ENCODE results near the gene CRTC1. TPM values are rescaled to one million over a fixed set of nuclear protein-coding genes. Genes with fewer than 3 reads are reported as not detected.
"Not testable (repeated sequence)": the region's sequence is repeated elsewhere in the genome, so short reads cannot be mapped to it uniquely, and the experiment has no call there.

Gene CRTC1
- total RNA-seq, 1 experiment from 2014 or later = 4.1 TPM

DNA sequence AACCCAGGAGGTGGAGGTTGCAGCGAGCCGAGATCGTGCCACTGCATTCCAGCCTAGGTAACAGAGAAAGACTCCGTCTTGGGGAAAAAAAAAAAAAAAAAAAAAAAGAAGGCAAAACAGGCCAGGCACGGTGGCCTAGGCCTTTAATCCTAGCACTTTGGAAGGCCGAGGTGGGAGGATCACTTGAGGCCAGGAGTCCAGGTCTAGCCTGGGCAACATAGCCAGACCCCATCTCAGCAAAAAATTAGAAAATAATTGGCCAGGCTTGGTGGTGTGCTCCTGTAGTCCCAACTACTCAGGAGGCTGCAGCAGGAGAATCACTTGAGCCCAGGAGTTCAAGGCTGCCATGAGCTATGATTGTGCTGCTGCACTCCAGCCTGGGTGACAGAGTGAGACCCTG, 43.4 kb downstream of the CRTC1 start:
- no peak for DNase-seq (ENCODE audit: low spot score)

DNA sequence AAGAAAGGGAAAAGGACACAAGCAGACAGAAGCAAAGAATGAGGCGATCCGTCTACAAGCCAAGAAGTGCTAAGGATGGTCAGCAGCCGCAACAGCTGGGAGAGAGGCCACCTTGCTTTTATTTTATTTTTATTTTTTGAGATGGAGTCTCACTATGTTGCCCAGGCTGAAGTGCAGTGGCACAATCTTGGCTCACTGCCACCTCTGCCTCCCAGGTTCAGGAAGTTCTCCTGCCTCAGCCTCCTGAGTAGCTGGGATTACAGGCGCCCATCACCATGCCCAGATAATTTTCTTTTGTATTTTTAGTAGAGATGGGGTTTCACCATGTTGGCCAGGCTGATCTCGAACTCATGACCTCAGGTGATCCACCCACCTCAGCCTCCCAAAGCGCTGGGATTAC, 44.1 kb downstream of the CRTC1 start:
- DNase-seq (ENCODE audit: low spot score) = not testable (repeated sequence)

GRCh38 chr19:18729933-18730530, 46.6 kb downstream of the CRTC1 start:
- no peak for DNase-seq (ENCODE audit: low spot score)

- DNase-seq (ENCODE audit: low spot score) = peak; percentile 16
Observed at GRCh38 chr19:18730885-18731513, 47.5 kb downstream of the CRTC1 start.

DNA sequence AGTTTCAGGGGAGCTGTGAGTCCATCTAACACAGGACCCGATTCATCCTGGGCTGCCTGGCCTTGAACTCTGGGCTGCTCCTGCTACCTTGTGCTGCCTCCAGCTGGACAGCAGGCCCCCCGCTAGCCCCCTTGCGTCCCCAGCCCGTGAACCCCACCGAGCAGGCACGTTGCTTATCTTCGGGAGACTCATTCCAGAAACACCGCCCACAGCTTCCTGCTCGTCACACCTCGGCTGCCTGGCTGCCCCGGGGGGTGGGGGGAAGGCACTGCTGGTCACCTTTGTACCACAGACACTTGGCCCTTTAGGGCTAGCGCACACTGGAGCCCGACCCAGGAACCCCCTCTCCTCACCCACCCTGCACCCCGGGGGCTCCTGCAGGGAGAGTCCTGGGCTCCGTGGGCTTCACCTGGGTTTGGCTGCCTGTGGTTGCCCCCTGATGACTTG, 48.1 kb downstream of the CRTC1 start:
- DNase-seq (ENCODE audit: low spot score) = no peak

GRCh38 chr19:18733196-18733647, 49.7 kb downstream of the CRTC1 start:
- no peak for DNase-seq (ENCODE audit: low spot score)

DNA sequence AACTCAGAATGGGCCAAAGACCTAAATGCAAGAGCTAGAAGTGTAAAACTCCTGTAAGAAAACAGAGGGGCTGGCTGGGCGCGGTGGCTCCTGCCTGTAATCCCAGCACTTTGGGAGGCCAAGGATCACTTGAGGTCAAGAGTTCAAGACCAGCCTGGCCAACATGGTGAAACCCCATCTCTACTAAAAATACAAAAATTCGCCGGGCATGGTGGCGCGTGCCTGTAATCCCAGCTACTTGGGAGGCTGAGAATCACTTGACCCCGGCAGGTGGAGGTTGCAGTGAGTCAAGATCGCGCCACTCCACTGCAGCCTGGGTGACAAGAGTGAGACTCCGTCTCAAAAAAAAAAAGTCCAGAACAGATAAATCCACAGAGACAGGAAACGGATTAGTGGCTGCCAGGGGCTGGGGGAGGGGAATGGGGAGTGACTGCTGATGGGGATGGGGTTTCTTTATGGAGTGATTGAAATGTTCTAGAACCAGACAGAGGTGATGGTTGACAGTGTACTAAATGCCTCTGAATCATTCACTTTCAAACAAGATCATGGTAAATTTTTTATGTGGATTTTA, 50.4 kb downstream of the CRTC1 start:
- DNase-seq (ENCODE audit: low spot score) = not testable (repeated sequence)

GRCh38 chr19:18735324-18735723, 51.8 kb downstream of the CRTC1 start:
- DNase-seq (ENCODE audit: low spot score) = no peak

DNA sequence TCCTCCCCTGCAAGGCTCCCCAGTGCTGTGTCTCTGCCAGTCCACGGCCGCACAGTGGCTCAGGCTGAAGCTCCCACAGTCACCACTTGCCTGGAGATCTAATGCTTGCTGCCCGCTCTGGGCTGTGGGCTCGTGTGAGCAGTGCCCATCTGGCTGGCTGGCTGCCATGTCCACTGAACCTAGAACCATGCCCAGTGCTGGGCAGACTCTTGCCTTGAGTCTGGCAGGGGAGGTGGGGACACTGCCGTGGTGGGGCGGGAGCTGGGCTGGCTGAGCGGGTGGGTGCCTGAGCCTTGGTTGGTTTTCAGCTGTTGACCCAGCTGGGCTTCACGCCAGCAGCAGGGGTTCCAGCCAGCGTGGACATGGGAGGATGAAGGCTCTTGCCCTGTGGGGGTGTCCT, 52.3 kb downstream of the CRTC1 start:
- DNase-seq (ENCODE audit: low spot score) = no peak

DNA sequence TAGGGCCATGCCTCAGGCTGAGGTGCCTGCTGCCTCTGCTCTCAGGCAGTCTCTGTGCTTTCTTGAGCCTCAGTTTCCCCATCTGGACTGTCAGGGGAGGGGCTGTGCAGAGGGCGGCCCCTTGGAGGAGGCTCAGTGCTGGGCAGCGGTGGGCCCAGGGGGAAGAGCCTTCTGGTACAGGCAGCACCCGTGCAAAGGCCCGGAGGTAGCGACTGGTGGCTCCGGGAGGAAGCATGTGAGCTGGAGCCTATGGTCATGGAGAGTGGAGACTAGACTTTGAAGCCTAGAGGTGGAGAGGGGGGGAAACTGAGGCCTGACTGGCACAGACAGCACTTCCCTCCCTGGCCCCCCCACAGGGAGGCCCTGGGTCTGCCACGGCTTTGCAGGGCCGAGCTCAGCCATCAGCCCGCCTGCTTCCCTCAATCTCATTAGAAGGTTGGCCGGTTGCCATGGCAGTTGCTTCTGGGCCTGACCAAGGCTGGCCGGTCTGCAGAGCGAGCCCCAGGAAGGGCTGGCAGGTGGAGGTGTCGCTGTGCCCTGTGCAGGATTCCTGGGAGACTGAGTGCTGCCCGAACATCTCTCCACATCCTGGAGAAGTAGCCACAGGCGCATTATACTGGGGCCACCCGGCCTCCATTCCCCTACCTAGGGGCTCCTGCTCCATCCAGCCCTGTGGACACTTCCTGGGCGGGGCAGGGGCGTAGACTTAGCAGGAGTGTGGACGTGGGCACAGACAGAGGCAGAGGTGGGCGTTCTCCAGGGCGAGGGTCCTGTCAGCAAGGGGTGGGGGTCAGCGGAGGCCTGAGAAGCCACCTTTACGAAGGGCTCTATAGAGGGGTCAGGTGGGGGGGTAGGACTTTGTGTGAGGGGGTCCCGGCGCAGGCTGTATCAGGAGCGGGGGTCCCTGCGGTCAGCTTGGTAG, 53.2 kb downstream of the CRTC1 start:
- peak; percentile 66 for DNase-seq (ENCODE audit: low spot score)

DNA sequence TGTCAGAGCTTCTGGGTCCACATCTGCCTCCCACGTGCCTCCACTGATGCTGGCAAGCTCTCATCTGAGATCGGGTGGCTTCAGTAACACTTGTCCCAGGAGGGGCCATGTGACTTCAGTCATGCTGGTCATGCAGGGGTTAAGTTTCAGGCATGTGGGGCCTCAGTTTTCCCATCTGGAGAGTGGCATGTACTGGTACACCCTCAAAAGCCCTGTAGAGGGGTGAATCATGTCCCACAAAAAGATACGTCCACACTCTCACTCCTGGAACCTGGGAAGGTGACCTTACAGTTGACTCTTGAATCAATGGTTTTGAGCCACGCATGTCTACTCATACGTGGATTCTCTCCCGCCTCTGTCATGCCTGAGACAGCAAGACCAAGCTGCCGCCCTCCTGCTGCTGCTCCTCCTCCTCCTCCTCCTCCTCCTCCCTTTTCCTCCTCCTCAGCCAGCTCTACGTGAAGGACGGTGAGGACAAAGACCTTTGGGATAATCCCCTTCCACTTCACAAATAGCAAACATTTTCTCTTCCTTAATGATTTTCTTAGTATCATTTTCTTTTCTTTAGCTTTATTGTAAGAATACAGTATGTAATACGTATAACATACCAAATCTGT, 54.0 kb downstream of the CRTC1 start:
- DNase-seq (ENCODE audit: low spot score) = no peak

GRCh38 chr19:18737954-18738351, 54.5 kb downstream of the CRTC1 start:
- DNase-seq (ENCODE audit: low spot score) = peak; percentile 24

- DNase-seq (ENCODE audit: low spot score) = no peak
Observed at GRCh38 chr19:18738961-18739690, 55.6 kb downstream of the CRTC1 start.

GRCh38 chr19:18741124-18742121, 57.9 kb downstream of the CRTC1 start:
- peak; percentile 80 for DNase-seq (ENCODE audit: low spot score)

- DNase-seq (ENCODE audit: low spot score) = no peak
Observed at GRCh38 chr19:18742324-18742723, 58.8 kb downstream of the CRTC1 start.

GRCh38 chr19:18742838-18743783, 59.6 kb downstream of the CRTC1 start:
- no peak for DNase-seq (ENCODE audit: low spot score)

GRCh38 chr19:18743784-18744418, 60.4 kb downstream of the CRTC1 start:
- no peak for DNase-seq (ENCODE audit: low spot score)

All from HT-29 (cell line).